NCI-H1092 treated with DMSO at 0.1 percent for 48 hours (cell line): ENCODE data around the gene ZFY.
A peak's percentile ranks its signal among the peaks of the same experiment; 100 is the strongest.

ENCODE experiments used
- DNase-seq: peaks from one replicate; lab custom pipeline; 2025; lab: John Stamatoyannopoulos, UW

ZFY gene

GRCh38 chrY:2934861-2935715 lies at the start of gene ZFY:
TSS of gene ZFY (plus strand) at chrY:2935381. CDS start at chrY:2953937, 18,556 bp downstream.
- DNase-seq, result peak; percentile 28

GRCh38 chrY:2885880-2886279 lies 49.3 kb upstream of the ZFY start:
- DNase-seq, result no peak

GRCh38 chrY:2887386-2887785 lies 47.8 kb upstream of the ZFY start:
- DNase-seq, result no peak

- DNase-seq, result no peak
These were observed 47.2 kb upstream of the ZFY start for GRCh38 chrY:2887955-2888354.

- no peak for DNase-seq
These were observed 41.7 kb upstream of the ZFY start for GRCh38 chrY:2893471-2893870.

DNA sequence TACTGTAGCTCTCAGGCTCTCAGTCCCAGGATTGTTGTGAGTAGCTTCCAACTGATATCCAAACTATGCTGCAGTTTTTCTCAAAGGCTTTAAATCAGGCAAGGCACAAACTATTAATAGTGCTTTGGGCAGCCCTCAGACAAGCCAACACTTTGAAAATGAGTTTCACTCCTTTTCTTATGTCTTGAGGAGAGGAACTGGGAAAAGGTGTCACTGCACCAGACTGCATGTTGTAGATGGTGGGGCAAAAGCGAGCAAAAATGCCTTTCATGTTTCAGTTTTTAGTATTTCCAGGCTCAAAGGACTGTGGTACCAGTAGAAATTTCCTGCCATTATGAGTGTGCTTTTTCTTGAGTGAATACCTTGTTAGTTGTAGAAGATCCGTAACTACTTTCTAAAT lies 39.1 kb upstream of the ZFY start:
- DNase-seq, result no peak

DNA sequence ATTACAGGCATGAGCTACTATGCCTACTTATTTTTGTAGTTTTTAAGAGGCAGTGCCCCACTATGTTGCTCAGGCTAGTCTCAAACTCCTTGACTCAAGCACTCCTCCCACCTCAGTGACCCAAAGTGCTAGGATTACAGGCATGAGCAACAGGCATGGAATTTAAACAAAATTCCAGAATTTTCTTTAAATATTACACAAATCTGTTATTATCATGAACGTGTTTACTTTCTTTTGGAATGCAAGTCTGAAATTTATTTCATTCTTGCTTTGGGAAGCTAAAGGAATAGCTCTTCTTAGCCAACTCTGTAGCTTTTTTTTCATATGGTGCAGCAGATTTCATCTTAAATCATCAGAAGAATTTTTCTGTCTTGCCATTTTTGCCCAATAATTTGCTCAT lies 27.8 kb upstream of the ZFY start:
- DNase-seq, result no peak

DNA sequence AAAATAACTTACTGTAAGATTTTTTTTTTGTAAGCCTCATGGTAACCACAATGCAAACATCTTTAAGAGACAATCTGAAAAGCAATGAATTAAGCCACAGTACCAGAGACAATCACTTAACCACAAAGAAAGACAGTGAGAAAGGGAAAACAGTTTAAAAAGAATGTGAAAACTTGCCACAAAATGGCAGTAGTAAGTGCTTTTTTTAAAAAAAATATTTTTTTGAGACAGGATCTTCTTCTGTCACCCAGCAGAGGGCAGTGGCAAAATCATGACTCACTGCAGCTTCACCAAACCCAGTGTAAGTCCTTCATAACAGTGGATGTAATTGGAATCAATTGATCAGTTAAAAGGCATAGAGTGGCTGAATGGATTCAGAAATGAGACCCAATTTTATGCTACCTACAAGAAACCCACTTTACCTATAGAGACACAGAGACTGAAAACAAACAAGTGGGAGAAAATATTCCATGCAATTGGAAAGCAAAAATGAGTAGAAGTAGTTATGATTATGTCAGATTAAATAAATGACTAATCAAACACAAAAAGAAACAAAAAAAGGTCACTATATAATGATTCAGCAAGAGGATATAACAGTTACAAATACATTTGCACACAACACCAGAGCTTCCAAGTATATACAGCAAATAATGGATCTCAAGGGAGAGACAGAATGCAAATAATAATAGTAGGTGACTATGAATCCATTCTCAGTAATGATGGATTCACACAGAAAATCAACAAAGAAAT lies 21.9 kb upstream of the ZFY start:
- DNase-seq, result no peak

- no peak for DNase-seq
These were observed 1.1 kb upstream of the ZFY start for GRCh38 chrY:2934078-2934477.

DNA sequence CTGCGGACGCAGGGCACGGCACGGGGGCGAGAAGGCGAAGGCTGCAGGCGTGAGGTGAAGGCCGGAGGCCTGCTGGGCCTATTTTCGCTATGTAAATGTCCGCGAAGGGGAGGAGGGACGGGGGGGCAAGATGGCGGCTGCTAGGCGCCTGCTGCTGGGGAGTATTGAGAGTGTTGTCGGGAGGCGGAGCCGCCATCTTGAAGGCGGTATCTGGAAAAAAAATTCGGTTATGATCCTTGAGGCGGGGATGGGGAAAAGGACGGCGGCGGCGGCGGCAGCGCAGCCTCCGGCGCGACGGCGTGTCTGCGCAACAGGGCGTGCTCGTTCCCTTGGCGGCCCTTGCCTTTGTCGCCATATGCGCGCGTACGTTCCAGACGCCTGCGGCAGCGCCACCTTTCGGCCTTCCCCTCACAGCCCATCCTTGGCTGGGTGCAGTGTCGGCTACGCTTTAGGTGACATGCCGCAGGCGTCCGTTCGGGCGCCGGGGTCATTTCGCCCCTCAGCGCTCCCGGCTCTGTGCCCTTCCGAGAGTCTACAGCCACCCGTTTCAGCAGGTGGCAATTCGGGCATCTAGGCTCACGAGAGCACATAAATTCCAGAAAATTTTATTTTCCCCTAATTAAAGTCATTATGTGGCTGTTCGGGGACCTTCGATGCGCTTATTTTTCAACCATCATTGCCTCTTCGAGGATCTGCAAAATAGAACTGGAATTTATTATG lies 695 bp downstream of the ZFY start:
- peak; percentile 73 for DNase-seq

- no peak for DNase-seq
These were observed 1.2 kb downstream of the ZFY start for GRCh38 chrY:2936436-2936750.

- no peak for DNase-seq
These were observed 2.0 kb downstream of the ZFY start for GRCh38 chrY:2937149-2937548.

- DNase-seq, result no peak
These were observed 14.5 kb downstream of the ZFY start for GRCh38 chrY:2949590-2950252.

GRCh38 chrY:2950655-2951054 lies 15.5 kb downstream of the ZFY start:
- no peak for DNase-seq

GRCh38 chrY:2952912-2953311 lies 17.7 kb downstream of the ZFY start:
- no peak for DNase-seq

GRCh38 chrY:2954735-2955134 lies 19.6 kb downstream of the ZFY start:
- no peak for DNase-seq

DNA sequence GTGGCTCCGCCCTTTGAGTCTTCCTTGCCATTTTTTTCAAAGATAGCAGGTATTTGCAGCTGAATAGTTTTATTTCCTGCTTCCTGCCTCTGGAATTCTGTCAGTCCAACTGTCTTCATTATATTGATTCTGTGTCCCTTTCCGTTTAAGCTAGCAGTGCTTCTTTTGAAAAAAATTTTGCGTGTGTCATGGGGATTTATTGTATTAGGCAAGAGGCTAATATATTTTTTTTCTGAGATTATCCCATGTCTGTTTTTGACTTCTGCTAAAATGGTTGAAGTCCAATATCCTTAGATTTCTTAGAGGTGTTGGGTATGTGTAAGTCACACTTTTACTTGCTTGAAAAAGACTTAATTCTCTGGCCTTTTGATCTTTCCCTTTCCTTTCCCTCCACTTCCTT lies 20.4 kb downstream of the ZFY start:
- DNase-seq, result no peak

DNA sequence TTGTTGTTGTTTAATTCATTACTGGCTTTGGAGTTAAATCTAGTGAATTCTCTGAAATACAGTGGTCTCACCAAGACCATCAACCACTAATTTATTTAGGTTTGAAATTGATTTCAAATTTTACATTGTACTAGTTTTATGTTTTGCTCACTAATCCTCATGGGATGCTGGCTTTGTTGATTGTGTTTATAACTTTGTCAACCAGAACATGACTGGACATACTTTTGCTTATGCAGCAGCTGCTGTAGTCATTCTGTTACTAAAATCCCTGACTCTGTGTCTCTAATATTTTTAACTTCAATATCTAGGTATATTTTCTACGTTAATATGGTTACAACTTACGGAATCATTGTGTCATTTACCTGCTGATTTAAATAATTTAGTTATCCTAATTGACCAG lies 26.9 kb downstream of the ZFY start:
- no peak for DNase-seq

DNA sequence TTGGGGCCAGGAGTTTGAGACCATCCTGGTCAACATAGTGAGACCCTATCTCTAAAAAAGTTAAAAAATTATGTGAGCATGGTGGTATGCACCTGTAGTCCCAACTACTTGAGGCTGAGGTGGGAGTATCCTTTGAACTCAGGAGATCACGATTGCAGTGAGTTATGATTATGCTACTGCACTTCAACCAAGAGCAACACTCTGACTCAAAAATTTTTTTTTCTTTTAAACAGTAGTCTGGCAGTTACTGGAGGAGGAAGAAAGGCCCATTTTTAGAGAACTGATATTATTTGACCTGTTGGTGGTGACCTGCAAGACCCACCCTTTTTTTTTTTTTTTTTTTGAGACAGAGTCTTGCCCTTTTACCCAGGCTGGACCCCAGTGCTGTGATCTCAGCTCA lies 29.6 kb downstream of the ZFY start:
- DNase-seq, result no peak

- DNase-seq, result no peak
These were observed 30.4 kb downstream of the ZFY start for GRCh38 chrY:2965629-2966028.

- DNase-seq, result no peak
These were observed 34.4 kb downstream of the ZFY start for GRCh38 chrY:2969561-2969960.

DNA sequence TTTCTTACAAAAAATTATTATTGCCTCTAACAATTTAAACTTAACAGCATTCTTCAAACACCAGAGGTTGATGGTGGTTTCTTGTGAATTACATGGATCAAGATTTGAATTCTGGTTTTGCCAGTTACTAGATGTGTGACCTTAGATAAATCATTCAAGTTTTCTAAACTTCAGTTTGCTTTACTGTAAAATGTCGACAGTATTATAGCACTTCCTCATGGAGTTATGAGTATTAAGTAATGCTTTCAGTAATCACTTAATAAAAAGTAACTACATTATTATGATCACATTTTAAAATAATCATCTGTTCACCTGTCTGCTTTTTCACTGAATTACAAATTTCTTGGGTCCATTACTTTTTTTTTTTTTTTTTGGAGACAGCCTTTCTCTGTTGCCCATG lies 37.5 kb downstream of the ZFY start:
- no peak for DNase-seq
